Fibroblast of the aortic adventitia (primary cell): Measurements from ENCODE around the gene HPX. TPM values are rescaled to one million over a fixed set of nuclear protein-coding genes. Genes with fewer than 3 reads are reported as not detected.

ENCODE experiments used
- DNase-seq: peaks from one replicate; pipeline ENCODE4 v3.0.0-alpha.2; 2010; ENCODE audit warnings: low read depth
- H3K4me3 ChIP-seq: 2 replicates; pipeline ENCODE4 v1.5.1; 2011; ENCODE audit warnings: low read depth, mild to moderate bottlenecking, control low read depth, low read length, moderate library complexity
- CTCF ChIP-seq: IDR thresholded peaks from 2 replicates; pipeline ENCODE4 v1.5.1; 2011; ENCODE audit warnings: mild to moderate bottlenecking, low read length, control low read depth, inconsistent platforms; ENCODE audit not compliant: insufficient read depth
- total RNA-seq: library from RNA; depleted of rRNA; stranded (reverse); fragments of >200 nt; gene quantifications from 2 replicates; pipeline ENCODE4 v1.2.3, GENCODE V29; 2012; ENCODE audit warnings: low replicate concordance

HPX gene
- 1.2 TPM in 1 of 2 replicates, not detected in the other for total RNA-seq

GRCh38 chr11:6440906-6441358 lies at the start of gene HPX:
Gene HPX, minus strand, starts transcription at chr11:6440987. Its CDS starts 24 bp downstream, at chr11:6440963.
- DNase-seq, result no peak
- H3K4me3 ChIP-seq, result no peak within 1 kb of the TSS
- no peak for TF ChIP-seq CTCF

- no peak for DNase-seq
- H3K4me3 ChIP-seq, result no peak overlapping the region
- TF ChIP-seq CTCF, result no peak
Observed at GRCh38 chr11:6489306-6489705, 48.5 kb upstream of the HPX start.

GRCh38 chr11:6488821-6489220 lies 48.0 kb upstream of the HPX start:
- H3K4me3 ChIP-seq, result no peak overlapping the region
- no peak for DNase-seq
- TF ChIP-seq CTCF, result no peak

GRCh38 chr11:6488342-6488741 lies 47.6 kb upstream of the HPX start:
- DNase-seq, result no peak
- TF ChIP-seq CTCF, result no peak
- H3K4me3 ChIP-seq, result no peak overlapping the region

- TF ChIP-seq CTCF, result no peak
- DNase-seq, result no peak
- no peak overlapping the region for H3K4me3 ChIP-seq
Observed at GRCh38 chr11:6486938-6487337, 46.2 kb upstream of the HPX start.

- DNase-seq, result no peak
- H3K4me3 ChIP-seq, result no peak overlapping the region
- TF ChIP-seq CTCF, result no peak
Observed at GRCh38 chr11:6486256-6486655, 45.5 kb upstream of the HPX start.

GRCh38 chr11:6485661-6486060 lies 44.9 kb upstream of the HPX start:
- no peak for TF ChIP-seq CTCF
- H3K4me3 ChIP-seq, result no peak overlapping the region
- no peak for DNase-seq
